CD4-positive, alpha-beta T cell (primary cell): ENCODE measurements around the gene ASB6. TPM values are rescaled to one million over a fixed set of nuclear protein-coding genes. Genes with fewer than 3 reads are reported as not detected.

Experiments used
- ATAC-seq: fragments of 200-7000 bp; cut with Tn5 transposase; one replicate; pipeline ENCODE4 v1.10.0; 2022; ENCODE audit warnings: mild to moderate bottlenecking; ENCODE audit not compliant: poor library complexity
- CTCF ChIA-PET: fragments of 350-600 bp; sonication (Branson Sonifier 250); formaldehyde crosslinking; loops from one replicate; lab custom pipeline; 2021; ENCODE audit warnings: antibody characterized with exemption, inconsistent platforms; lab: Charles Lee
- POLR2A ChIA-PET: fragments of 350-600 bp; sonication (Branson Sonifier 250); formaldehyde crosslinking; loops from one replicate; lab custom pipeline; 2021; ENCODE audit warnings: antibody characterized with exemption, inconsistent platforms; lab: Charles Lee
- DNase-seq, 14 experiments: peaks; one replicate each; pipeline ENCODE4 v3.0.0-alpha.2; 2013 to 2020; ENCODE audit warnings: mixed read lengths in 2 of 14
- H3K27ac ChIP-seq, 2 donors: one replicate each; pipeline versions ENCODE4 v1.5.1 to v1.7.0; 2013; ENCODE audit warnings: low read length in 2 of 2, low read depth in 1 of 2, mild to moderate bottlenecking in 1 of 2
- H3K27me3 ChIP-seq, 2 experiments: 1 replicate in 1 of 2; 2 replicates in 1 of 2; pipeline versions ENCODE4 v1.6.1 to v1.7.0; 2013; ENCODE audit warnings: low read length in 2 of 2, control low read depth in 1 of 2, mild to moderate bottlenecking in 1 of 2, moderate library complexity in 1 of 2; ENCODE audit not compliant: insufficient read depth in 2 of 2, control insufficient read depth in 1 of 2
- H3K36me3 ChIP-seq: one replicate; pipeline ENCODE4 v1.6.1; 2013; ENCODE audit warnings: low read length, control low read depth; ENCODE audit not compliant: insufficient read depth
- H3K4me1 ChIP-seq: one replicate; pipeline ENCODE4 v1.6.1; 2013; ENCODE audit warnings: low read length, control low read depth; ENCODE audit not compliant: insufficient read depth
- H3K4me3 ChIP-seq: one replicate; pipeline ENCODE4 v1.5.1; 2013; ENCODE audit warnings: mild to moderate bottlenecking, low read length, moderate library complexity
- H3K9me3 ChIP-seq, 2 experiments: 1 replicate in 1 of 2; 2 replicates in 1 of 2; pipeline versions ENCODE4 v1.6.1 to v1.7.0; 2013; ENCODE audit warnings: low read length in 2 of 2, mild to moderate bottlenecking in 2 of 2, control low read depth in 1 of 2, moderate library complexity in 1 of 2; ENCODE audit not compliant: control insufficient read depth in 1 of 2, insufficient read depth in 1 of 2
- H3K27ac Mint-ChIP-seq: one replicate; pipeline ENCODE4 v1.8.0; 2020; ENCODE audit warnings: mixed read lengths
- H3K27me3 Mint-ChIP-seq: one replicate; pipeline ENCODE4 v1.8.0; 2021; ENCODE audit warnings: mixed read lengths
- H3K36me3 Mint-ChIP-seq: one replicate; pipeline ENCODE4 v1.8.0; 2021; ENCODE audit warnings: low read depth, mixed read lengths
- H3K4me1 Mint-ChIP-seq: one replicate; pipeline ENCODE4 v1.8.0; 2021; ENCODE audit warnings: low read depth, mixed read lengths
- H3K4me3 Mint-ChIP-seq: one replicate; pipeline ENCODE4 v1.8.0; 2020; ENCODE audit warnings: mild to moderate bottlenecking, mixed read lengths
- H3K9me3 Mint-ChIP-seq: one replicate; pipeline ENCODE4 v1.8.0; 2020; ENCODE audit warnings: mixed read lengths
- intact Hi-C, 2 experiments: fragments of 100-400 bp; cut with DNase I in 1 of 2; cut with micrococcal nuclease in 1 of 2; formaldehyde crosslinking; loops; one replicate each; pipeline versions ENCODE4 v1.15.1 to v1.9.0; 2023 to 2025; cut with DNase I, micrococcal nuclease
- total RNA-seq, 174 experiments: library from RNA in 2 of 174; stranded (reverse) in 2 of 174; gene quantifications; one replicate each; pipeline ENCODE4 v1.2.3 and lab custom pipeline; 2021 to 2026
- TF ChIP-seq, protein P1 (sequence below): fragments of 200-600 bp; IDR thresholded peaks from one replicate; pipeline ENCODE4 v1.8.0; 2022; ENCODE audit warnings: antibody characterized with exemption, mild to moderate bottlenecking

The ASB6 gene
- total RNA-seq, 2 experiments from 2014 or later, result 28.5 to 29.3 TPM

DNA sequence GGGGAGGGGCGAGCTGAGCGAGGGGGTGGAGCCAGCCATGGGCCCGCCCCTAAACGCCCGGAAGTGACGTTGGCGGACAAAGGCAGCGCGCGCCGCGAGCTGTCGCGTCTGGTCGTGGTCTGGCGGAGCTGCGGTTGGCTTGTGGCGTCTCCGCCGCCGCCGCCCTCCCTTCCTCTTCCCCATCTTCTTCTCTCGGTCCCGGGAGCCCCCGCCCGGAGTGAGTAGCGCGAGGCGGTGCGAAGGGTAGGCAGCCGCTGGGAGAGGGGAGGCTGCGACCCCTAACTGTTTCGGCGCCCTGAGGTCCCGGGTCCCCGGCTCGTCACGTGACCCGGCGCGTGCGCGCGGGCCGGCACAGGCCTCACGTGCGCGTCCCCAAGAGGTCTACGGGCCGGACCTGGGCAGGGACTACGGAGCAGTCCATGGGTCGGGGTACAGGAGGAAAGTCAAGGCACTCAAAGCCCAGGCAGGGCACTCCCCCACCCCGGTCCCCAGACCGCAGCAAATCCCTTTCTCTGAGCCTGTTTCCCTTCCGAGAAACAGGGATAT lies 15.8 kb downstream of the ASB6 start, which contains the start of gene NTMT1:
Gene NTMT1 (plus strand): TSS at position 85 of the 546 bp plus-strand sequence. CDS start 6,541 bp downstream, outside the sequence.
- Mint-ChIP-seq H3K9me3 (no peaks in the 10 kb centered on the region), H3K4me3 (peak within 1 kb of the TSS; percentile 94), H3K4me1 (peaks cover 63% of the 10 kb centered on the region), H3K27me3 (peaks cover 13% of the 10 kb centered on the region), H3K36me3 (peaks cover 26% of the 10 kb centered on the region), H3K27ac (peak within 1 kb of the TSS; percentile 94)
- ATAC-seq, result peak; percentile 65
- peaks cover 6 to 10% of the 10 kb centered on the region in 2 experiments for H3K27me3 ChIP-seq
- H3K27ac ChIP-seq, result peak within 1 kb of the TSS; percentile 77 to 98
- TF ChIP-seq, protein P1, sequence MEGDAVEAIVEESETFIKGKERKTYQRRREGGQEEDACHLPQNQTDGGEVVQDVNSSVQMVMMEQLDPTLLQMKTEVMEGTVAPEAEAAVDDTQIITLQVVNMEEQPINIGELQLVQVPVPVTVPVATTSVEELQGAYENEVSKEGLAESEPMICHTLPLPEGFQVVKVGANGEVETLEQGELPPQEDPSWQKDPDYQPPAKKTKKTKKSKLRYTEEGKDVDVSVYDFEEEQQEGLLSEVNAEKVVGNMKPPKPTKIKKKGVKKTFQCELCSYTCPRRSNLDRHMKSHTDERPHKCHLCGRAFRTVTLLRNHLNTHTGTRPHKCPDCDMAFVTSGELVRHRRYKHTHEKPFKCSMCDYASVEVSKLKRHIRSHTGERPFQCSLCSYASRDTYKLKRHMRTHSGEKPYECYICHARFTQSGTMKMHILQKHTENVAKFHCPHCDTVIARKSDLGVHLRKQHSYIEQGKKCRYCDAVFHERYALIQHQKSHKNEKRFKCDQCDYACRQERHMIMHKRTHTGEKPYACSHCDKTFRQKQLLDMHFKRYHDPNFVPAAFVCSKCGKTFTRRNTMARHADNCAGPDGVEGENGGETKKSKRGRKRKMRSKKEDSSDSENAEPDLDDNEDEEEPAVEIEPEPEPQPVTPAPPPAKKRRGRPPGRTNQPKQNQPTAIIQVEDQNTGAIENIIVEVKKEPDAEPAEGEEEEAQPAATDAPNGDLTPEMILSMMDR, result no peak
- peaks cover 0 to 5% of the 10 kb centered on the region in 2 experiments for H3K9me3 ChIP-seq
- H3K4me1 ChIP-seq, result peaks cover 70% of the 10 kb centered on the region
- CTCF ChIA-PET, result interaction anchor here (0.9 to 4.3 kb wide), 5 partner anchors 15 to 495 kb away, joined by 4 to 38 read pairs (median 15); partner anchors contain the start of gene ASB6
- peaks cover 17% of the 10 kb centered on the region for H3K36me3 ChIP-seq
- peak within 1 kb of the TSS; percentile 75 for H3K4me3 ChIP-seq
- DNase-seq, result peak; percentile 85 to 97 (median 90)
- intact Hi-C loops, result loop anchor here (1.0 to 10.0 kb wide), 4 partner anchors 15 to 599 kb away; partner anchors contain the start of genes IER5L (in 1 of the 2), SH3GLB2 (in 1 of the 2) and TOR1B (in 1 of the 2)
- POLR2A ChIA-PET, result interaction anchor here (0.6 to 4.4 kb wide), 21 partner anchors 8 to 1121 kb away, joined by 3 to 53 read pairs (median 4); partner anchors contain the start of genes ASB6, GLE1, IER5L and PTPA

DNA sequence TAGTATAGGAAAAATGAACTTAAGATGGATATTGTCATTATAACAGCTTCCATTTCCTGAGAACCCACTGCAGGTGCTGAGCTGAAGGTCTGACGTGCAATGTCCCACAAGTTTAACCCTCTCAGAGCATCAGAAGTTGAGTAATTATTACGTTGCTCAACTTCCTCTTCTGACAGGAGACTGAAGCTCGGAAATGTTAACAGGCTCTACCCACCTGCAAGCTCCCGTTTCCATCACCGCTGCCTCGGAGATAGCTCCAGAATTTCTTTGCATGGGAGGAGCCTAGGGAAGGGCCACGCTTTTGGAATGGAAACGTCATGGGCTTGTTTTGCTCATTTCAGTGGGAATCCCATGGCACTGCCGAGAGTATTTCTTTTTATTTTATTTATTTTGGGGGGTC lies 17.0 kb downstream of the ASB6 start:
- peak overlapping the region; percentile 94 for H3K4me3 Mint-ChIP-seq
- H3K36me3 ChIP-seq, result peaks cover 12% of the 10 kb centered on the region
- H3K4me1 Mint-ChIP-seq, result peaks cover 56% of the 10 kb centered on the region
- H3K27me3 ChIP-seq, result peaks cover 15 to 19% of the 10 kb centered on the region in 2 experiments
- H3K9me3 ChIP-seq, result peaks cover 0 to 5% of the 10 kb centered on the region in 2 experiments
- TF ChIP-seq, protein P1, result no peak
- H3K9me3 Mint-ChIP-seq, result no peaks in the 10 kb centered on the region
- H3K27ac Mint-ChIP-seq, result peak overlapping the region; percentile 94
- DNase-seq (peak in 7 of 14 experiments; percentile 23 to 79 (median 49)), ATAC-seq (peak; percentile 48)
- intact Hi-C loops, result loop anchor here (2.0 to 10.0 kb wide), 4 partner anchors 14 to 598 kb away; partner anchors contain the start of genes IER5L (in 1 of the 2), SH3GLB2 (in 1 of the 2) and TOR1B (in 1 of the 2)
- peak overlapping the region; percentile 75 for H3K4me3 ChIP-seq
- peak overlapping the region in 1 of 2 donors; percentile 21 for H3K27ac ChIP-seq
- ChIA-PET CTCF (interaction anchor here (1.0 to 4.3 kb wide), 15 partner anchors 13 to 494 kb away, joined by 3 to 38 read pairs (median 7); partner anchors contain the start of genes ASB6 and IER5L), POLR2A (interaction anchor here (0.6 to 4.4 kb wide), 17 partner anchors 9 to 1722 kb away, joined by 3 to 53 read pairs (median 4); partner anchors contain the start of genes ASB6, DOLPP1, IER5L and SH3GLB2)
- H3K36me3 Mint-ChIP-seq, result peaks cover 18% of the 10 kb centered on the region
- H3K4me1 ChIP-seq, result peaks cover 69% of the 10 kb centered on the region
- H3K27me3 Mint-ChIP-seq, result peaks cover 18% of the 10 kb centered on the region

DNA sequence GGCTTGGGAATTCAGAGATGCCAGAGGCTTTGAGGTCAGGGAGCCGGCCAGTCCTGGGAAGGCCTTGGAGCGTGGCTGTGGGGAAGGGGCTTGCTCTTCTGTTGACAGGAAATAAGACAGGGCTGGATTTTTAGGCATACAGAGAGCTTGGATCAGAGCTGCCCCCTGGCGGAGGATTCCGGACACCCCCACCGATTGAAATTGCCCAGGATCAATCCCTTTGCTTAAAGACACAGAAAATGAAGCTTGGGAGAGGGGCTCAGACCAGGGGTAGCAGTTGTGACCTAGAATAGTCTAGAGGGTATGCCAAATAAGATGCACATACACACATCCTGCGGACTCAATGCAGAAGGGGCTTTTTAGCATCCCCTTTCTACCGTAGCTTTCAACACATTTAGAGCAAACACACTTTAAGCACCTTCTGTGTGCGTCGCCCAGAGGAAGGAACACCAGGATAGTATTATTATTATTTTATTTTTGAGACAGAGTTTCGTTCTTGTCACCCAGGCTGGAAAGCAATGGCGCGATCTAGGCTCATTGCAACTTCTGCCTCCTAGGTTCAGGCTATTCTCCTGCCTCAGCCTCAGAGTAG lies 17.7 kb downstream of the ASB6 start:
- H3K9me3 ChIP-seq, result peaks cover 0 to 5% of the 10 kb centered on the region in 2 experiments
- H3K27ac ChIP-seq, result peak overlapping the region in 1 of 2 donors; percentile 21
- H3K4me1 ChIP-seq, result peaks cover 68% of the 10 kb centered on the region
- no peak for ATAC-seq
- TF ChIP-seq, protein P1, result peak; percentile 80
- H3K9me3 Mint-ChIP-seq, result no peaks in the 10 kb centered on the region
- intact Hi-C loops, result loop anchor here in 1 of 2 experiments (2.0 to 10.0 kb wide), 2 partner anchors 13 to 181 kb away; partner anchors contain the start of gene TOR1B
- H3K4me3 Mint-ChIP-seq, result peak overlapping the region; percentile 83
- ChIA-PET POLR2A (interaction anchor here (0.6 to 4.4 kb wide), 14 partner anchors 10 to 596 kb away, joined by 3 to 53 read pairs (median 6); partner anchors contain the start of genes ASB6, DOLPP1, IER5L and SH3GLB2), CTCF (interaction anchor here (0.7 to 4.3 kb wide), 16 partner anchors 13 to 494 kb away, joined by 3 to 38 read pairs (median 6); partner anchors contain the start of genes ASB6 and IER5L)
- peak overlapping the region; percentile 94 for H3K27ac Mint-ChIP-seq
- peaks cover 53% of the 10 kb centered on the region for H3K4me1 Mint-ChIP-seq
- H3K36me3 Mint-ChIP-seq, result peaks cover 18% of the 10 kb centered on the region
- H3K4me3 ChIP-seq, result no peak overlapping the region
- DNase-seq, result peak; percentile 55 to 83 (median 66)
- peaks cover 22 to 25% of the 10 kb centered on the region in 2 experiments for H3K27me3 ChIP-seq
- H3K36me3 ChIP-seq, result peaks cover 12% of the 10 kb centered on the region
- H3K27me3 Mint-ChIP-seq, result peaks cover 23% of the 10 kb centered on the region
